MM.1S (cell line): Measurements from ENCODE around the gene BICD1.

Source experiments
- EZH2 ChIP-seq: fragments of 300-600 bp; sonication (generic); optimal IDR thresholded peaks from 2 replicates; pipeline ENCODE3; 2017; ENCODE audit warnings: low read depth, mild to moderate bottlenecking, antibody characterized with exemption, low read length, mixed read lengths
- TF ChIP-seq, protein P1 (sequence below): fragments of 300-600 bp; sonication (generic); IDR thresholded peaks from 2 replicates; pipeline ENCODE4 v1.5.1; 2016; ENCODE audit warnings: antibody characterized with exemption, low read length, mixed read lengths

DNA sequence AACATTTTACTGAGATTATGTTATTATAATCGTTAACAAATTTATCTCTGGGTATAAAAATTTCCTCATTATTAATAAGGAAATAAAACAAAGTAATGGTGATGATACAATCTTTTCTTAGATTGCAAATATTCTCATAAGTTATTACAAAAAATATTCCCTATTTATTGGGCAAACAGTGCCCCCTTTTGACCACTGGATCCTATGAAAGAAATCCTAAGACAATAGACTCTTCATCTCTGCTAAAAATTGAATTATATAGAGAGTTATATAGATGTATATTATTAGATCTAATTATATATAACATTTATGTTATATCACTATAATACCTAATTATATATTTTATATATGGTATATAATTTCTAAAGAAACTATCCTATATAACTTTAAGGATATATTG is 198.5 kb downstream of the BICD1 start:
- TF ChIP-seq, protein P1, sequence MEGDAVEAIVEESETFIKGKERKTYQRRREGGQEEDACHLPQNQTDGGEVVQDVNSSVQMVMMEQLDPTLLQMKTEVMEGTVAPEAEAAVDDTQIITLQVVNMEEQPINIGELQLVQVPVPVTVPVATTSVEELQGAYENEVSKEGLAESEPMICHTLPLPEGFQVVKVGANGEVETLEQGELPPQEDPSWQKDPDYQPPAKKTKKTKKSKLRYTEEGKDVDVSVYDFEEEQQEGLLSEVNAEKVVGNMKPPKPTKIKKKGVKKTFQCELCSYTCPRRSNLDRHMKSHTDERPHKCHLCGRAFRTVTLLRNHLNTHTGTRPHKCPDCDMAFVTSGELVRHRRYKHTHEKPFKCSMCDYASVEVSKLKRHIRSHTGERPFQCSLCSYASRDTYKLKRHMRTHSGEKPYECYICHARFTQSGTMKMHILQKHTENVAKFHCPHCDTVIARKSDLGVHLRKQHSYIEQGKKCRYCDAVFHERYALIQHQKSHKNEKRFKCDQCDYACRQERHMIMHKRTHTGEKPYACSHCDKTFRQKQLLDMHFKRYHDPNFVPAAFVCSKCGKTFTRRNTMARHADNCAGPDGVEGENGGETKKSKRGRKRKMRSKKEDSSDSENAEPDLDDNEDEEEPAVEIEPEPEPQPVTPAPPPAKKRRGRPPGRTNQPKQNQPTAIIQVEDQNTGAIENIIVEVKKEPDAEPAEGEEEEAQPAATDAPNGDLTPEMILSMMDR, result peak; percentile 45
- TF ChIP-seq EZH2, result no peak
